IPS-15b (cell line): ENCODE results near the gene GALNT17.
A peak's percentile ranks its signal among the peaks of the same experiment; 100 is the strongest.

Source experiments
- H3K27me3 ChIP-seq: one replicate; pipeline ENCODE4 v1.6.1; 2013; ENCODE audit warnings: low read length; ENCODE audit not compliant: control insufficient read depth, insufficient read depth
- H3K36me3 ChIP-seq: one replicate; pipeline ENCODE4 v1.6.1; 2013; ENCODE audit warnings: low read length; ENCODE audit not compliant: control insufficient read depth, insufficient read depth
- H3K4me1 ChIP-seq: one replicate; pipeline ENCODE4 v1.6.1; 2013; ENCODE audit warnings: mild to moderate bottlenecking, low read length; ENCODE audit not compliant: control insufficient read depth, insufficient read depth
- H3K4me3 ChIP-seq: one replicate; pipeline ENCODE4 v1.5.1; 2013; ENCODE audit warnings: low read depth, low read length
- H3K9ac ChIP-seq: one replicate; pipeline ENCODE4 v1.6.1; 2013; ENCODE audit warnings: low read depth, mild to moderate bottlenecking, low read length
- H3K9me3 ChIP-seq: one replicate; pipeline ENCODE4 v1.6.1; 2013; ENCODE audit warnings: mild to moderate bottlenecking, low read length; ENCODE audit not compliant: control insufficient read depth, insufficient read depth

Gene GALNT17

GRCh38 chr7:71497256-71497946 lies 365.5 kb downstream of the GALNT17 start:
- no peaks in the 10 kb centered on the region for H3K27me3 ChIP-seq
- no peak overlapping the region for H3K9ac ChIP-seq
- H3K36me3 ChIP-seq, result peaks cover 2% of the 10 kb centered on the region
- H3K4me3 ChIP-seq, result no peak overlapping the region
- H3K4me1 ChIP-seq, result no peaks in the 10 kb centered on the region
- H3K9me3 ChIP-seq, result no peaks in the 10 kb centered on the region

- Histone ChIP-seq H3K4me1 (no peaks in the 10 kb centered on the region), H3K36me3 (peaks cover 2% of the 10 kb centered on the region), H3K9me3 (no peaks in the 10 kb centered on the region), H3K27me3 (no peaks in the 10 kb centered on the region), H3K4me3 (no peak overlapping the region), H3K9ac (no peak overlapping the region)
Observed at GRCh38 chr7:71498381-71498780, 366.4 kb downstream of the GALNT17 start.

GRCh38 chr7:71504697-71505441 lies 372.9 kb downstream of the GALNT17 start:
- no peaks in the 10 kb centered on the region for H3K27me3 ChIP-seq
- peaks cover 10% of the 10 kb centered on the region for H3K4me1 ChIP-seq
- no peak overlapping the region for H3K4me3 ChIP-seq
- no peaks in the 10 kb centered on the region for H3K36me3 ChIP-seq
- no peak overlapping the region for H3K9ac ChIP-seq
- no peaks in the 10 kb centered on the region for H3K9me3 ChIP-seq

GRCh38 chr7:71506822-71507221 lies 374.9 kb downstream of the GALNT17 start:
- no peak overlapping the region for H3K4me3 ChIP-seq
- H3K4me1 ChIP-seq, result peaks cover 12% of the 10 kb centered on the region
- H3K9me3 ChIP-seq, result no peaks in the 10 kb centered on the region
- no peaks in the 10 kb centered on the region for H3K27me3 ChIP-seq
- H3K9ac ChIP-seq, result no peak overlapping the region
- no peaks in the 10 kb centered on the region for H3K36me3 ChIP-seq

- H3K27me3 ChIP-seq, result no peaks in the 10 kb centered on the region
- no peaks in the 10 kb centered on the region for H3K9me3 ChIP-seq
- peak overlapping the region; percentile 67 for H3K9ac ChIP-seq
- no peak overlapping the region for H3K4me3 ChIP-seq
- H3K36me3 ChIP-seq, result no peaks in the 10 kb centered on the region
- peaks cover 12% of the 10 kb centered on the region for H3K4me1 ChIP-seq
Observed at GRCh38 chr7:71507680-71508602, 376.0 kb downstream of the GALNT17 start.

GRCh38 chr7:71509381-71509780 lies 377.4 kb downstream of the GALNT17 start:
- no peaks in the 10 kb centered on the region for H3K36me3 ChIP-seq
- no peak overlapping the region for H3K9ac ChIP-seq
- no peaks in the 10 kb centered on the region for H3K27me3 ChIP-seq
- H3K9me3 ChIP-seq, result no peaks in the 10 kb centered on the region
- H3K4me3 ChIP-seq, result no peak overlapping the region
- H3K4me1 ChIP-seq, result peaks cover 12% of the 10 kb centered on the region

- Histone ChIP-seq H3K27me3 (no peaks in the 10 kb centered on the region), H3K9me3 (peaks cover 3% of the 10 kb centered on the region), H3K4me3 (no peak overlapping the region), H3K9ac (no peak overlapping the region), H3K36me3 (no peaks in the 10 kb centered on the region), H3K4me1 (peaks cover 12% of the 10 kb centered on the region)
Observed at GRCh38 chr7:71511361-71511807, 379.4 kb downstream of the GALNT17 start.

- Histone ChIP-seq H3K9me3 (peaks cover 8% of the 10 kb centered on the region), H3K4me1 (no peaks in the 10 kb centered on the region), H3K4me3 (no peak overlapping the region), H3K27me3 (no peaks in the 10 kb centered on the region), H3K36me3 (no peaks in the 10 kb centered on the region), H3K9ac (no peak overlapping the region)
Observed at GRCh38 chr7:71517940-71518699, 386.2 kb downstream of the GALNT17 start.

GRCh38 chr7:71518880-71519279 lies 386.9 kb downstream of the GALNT17 start:
- Histone ChIP-seq H3K4me3 (no peak overlapping the region), H3K9ac (no peak overlapping the region), H3K27me3 (no peaks in the 10 kb centered on the region), H3K36me3 (no peaks in the 10 kb centered on the region), H3K9me3 (peaks cover 8% of the 10 kb centered on the region), H3K4me1 (no peaks in the 10 kb centered on the region)

GRCh38 chr7:71521506-71521905 lies 389.6 kb downstream of the GALNT17 start:
- Histone ChIP-seq H3K27me3 (no peaks in the 10 kb centered on the region), H3K36me3 (no peaks in the 10 kb centered on the region)

GRCh38 chr7:71526106-71526505 lies 394.2 kb downstream of the GALNT17 start:
- no peaks in the 10 kb centered on the region for H3K4me1 ChIP-seq
- no peaks in the 10 kb centered on the region for H3K36me3 ChIP-seq
- H3K9me3 ChIP-seq, result no peaks in the 10 kb centered on the region
- no peak overlapping the region for H3K9ac ChIP-seq
- H3K27me3 ChIP-seq, result no peaks in the 10 kb centered on the region
- no peak overlapping the region for H3K4me3 ChIP-seq

More at GRCh38 chr7:71521506-71521905, 389.6 kb downstream of the GALNT17 start:
- H3K9me3 ChIP-seq, result peaks cover 4% of the 10 kb centered on the region
- H3K9ac ChIP-seq, result no peak overlapping the region
- no peak overlapping the region for H3K4me3 ChIP-seq
- H3K4me1 ChIP-seq, result no peaks in the 10 kb centered on the region
